ENCODE measurements around the gene UBL7. TPM values are rescaled to one million over a fixed set of nuclear protein-coding genes. Genes with fewer than 3 reads are reported as not detected.

Gene UBL7
- total RNA-seq, 1 donor from 2014 or later: 65.2 TPM

DNA sequence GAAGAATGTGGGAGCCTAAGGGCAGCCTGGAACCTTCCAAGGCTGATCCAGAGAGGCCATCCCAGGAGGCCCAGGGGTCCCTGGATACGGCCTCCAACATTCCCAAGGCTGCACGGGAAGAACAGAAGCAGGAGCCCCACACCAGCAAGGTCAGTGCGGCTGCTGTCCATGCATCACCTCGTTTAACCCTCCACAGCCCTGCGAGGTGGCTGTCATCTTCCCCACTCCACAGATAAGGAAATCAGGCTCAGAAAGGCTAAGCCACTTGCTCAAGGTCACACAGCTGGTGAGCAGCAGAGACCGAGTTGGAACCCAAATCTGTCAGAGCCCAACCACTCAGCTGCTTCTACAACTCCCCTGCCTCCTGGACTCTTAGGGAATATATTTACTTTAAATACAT is 48.8 kb downstream of the UBL7 start:
- no peaks in the 10 kb centered on the region for H3K27me3 ChIP-seq (ENCODE audit: control insufficient read depth, insufficient read depth, low read length)
- no peak overlapping the region for H3K4me3 ChIP-seq (ENCODE audit: low read depth, low read length)
- DNase-seq (ENCODE audit: low read depth): no peak
- TF ChIP-seq, protein P1, sequence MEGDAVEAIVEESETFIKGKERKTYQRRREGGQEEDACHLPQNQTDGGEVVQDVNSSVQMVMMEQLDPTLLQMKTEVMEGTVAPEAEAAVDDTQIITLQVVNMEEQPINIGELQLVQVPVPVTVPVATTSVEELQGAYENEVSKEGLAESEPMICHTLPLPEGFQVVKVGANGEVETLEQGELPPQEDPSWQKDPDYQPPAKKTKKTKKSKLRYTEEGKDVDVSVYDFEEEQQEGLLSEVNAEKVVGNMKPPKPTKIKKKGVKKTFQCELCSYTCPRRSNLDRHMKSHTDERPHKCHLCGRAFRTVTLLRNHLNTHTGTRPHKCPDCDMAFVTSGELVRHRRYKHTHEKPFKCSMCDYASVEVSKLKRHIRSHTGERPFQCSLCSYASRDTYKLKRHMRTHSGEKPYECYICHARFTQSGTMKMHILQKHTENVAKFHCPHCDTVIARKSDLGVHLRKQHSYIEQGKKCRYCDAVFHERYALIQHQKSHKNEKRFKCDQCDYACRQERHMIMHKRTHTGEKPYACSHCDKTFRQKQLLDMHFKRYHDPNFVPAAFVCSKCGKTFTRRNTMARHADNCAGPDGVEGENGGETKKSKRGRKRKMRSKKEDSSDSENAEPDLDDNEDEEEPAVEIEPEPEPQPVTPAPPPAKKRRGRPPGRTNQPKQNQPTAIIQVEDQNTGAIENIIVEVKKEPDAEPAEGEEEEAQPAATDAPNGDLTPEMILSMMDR (IDR thresholded peaks at IDR 0.05; ENCODE audit: insufficient read depth, low read length, poor library complexity, severe bottlenecking): no peak
- peaks cover 6% of the 10 kb centered on the region for H3K36me3 ChIP-seq (ENCODE audit: control insufficient read depth, insufficient read depth, low read length)

DNA sequence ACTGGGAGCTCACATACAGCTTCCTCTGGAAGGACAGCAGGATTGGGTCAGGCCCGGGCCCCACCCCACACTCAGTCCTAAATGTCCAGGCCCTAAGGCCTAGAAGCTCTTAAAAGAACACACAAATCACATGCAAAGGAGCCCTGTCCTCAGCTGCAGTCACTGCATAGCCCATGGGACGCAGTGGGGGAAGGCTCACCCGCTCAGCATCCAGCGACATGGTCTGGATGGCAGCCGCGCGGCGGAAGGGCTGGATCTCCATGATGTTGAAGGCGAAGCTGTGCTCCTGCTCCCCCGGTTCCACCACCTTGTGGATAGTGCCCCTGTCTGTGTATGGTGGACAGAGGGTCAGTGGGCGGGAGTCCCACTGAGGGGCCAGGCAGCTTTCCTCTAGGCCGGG is 49.3 kb downstream of the UBL7 start:
- Histone ChIP-seq H3K4me3 (ENCODE audit: low read depth, low read length) (no peak overlapping the region), H3K27me3 (ENCODE audit: control insufficient read depth, insufficient read depth, low read length) (no peaks in the 10 kb centered on the region), H3K36me3 (ENCODE audit: control insufficient read depth, insufficient read depth, low read length) (peaks cover 4% of the 10 kb centered on the region)
- DNase-seq (ENCODE audit: low read depth): no peak
- TF ChIP-seq, protein P1 (IDR thresholded peaks at IDR 0.05; ENCODE audit: insufficient read depth, low read length, poor library complexity, severe bottlenecking): no peak

- H3K27me3 ChIP-seq (ENCODE audit: control insufficient read depth, insufficient read depth, low read length): no peaks in the 10 kb centered on the region
- peaks cover 4% of the 10 kb centered on the region for H3K36me3 ChIP-seq (ENCODE audit: control insufficient read depth, insufficient read depth, low read length)
These were observed 50.5 kb downstream of the UBL7 start for GRCh38 chr15:74410502-74410901.

DNA sequence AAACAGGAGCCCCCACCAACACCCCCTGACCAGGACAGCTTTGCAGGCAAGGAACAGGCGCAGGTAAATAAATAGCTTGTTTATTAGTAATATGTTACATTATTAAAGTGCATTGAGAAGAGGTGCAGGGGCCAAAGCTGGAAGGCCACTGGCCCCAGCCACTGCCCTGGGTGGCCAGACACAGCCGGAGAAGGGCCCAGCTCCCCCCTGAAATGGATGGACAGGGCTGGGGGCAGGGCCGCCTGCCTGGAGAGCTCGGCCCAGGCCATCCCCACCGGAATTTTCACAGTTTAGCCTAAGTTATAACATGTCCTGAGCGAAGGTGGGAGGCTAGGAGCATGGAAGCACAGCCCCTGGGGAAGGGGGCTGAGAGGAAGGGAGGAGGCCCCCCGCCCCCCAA is 51.7 kb downstream of the UBL7 start:
- H3K4me3 ChIP-seq (ENCODE audit: low read depth, low read length): no peak overlapping the region
- peaks cover 4% of the 10 kb centered on the region for H3K36me3 ChIP-seq (ENCODE audit: control insufficient read depth, insufficient read depth, low read length)
- TF ChIP-seq, protein P1 (IDR thresholded peaks at IDR 0.05; ENCODE audit: insufficient read depth, low read length, poor library complexity, severe bottlenecking): no peak
- no peaks in the 10 kb centered on the region for H3K27me3 ChIP-seq (ENCODE audit: control insufficient read depth, insufficient read depth, low read length)
- DNase-seq (ENCODE audit: low read depth): no peak

More at GRCh38 chr15:74410502-74410901, 50.5 kb downstream of the UBL7 start:
- TF ChIP-seq, protein P1 (IDR thresholded peaks at IDR 0.05; ENCODE audit: insufficient read depth, low read length, poor library complexity, severe bottlenecking): no peak
- no peak for DNase-seq (ENCODE audit: low read depth)
- H3K4me3 ChIP-seq (ENCODE audit: low read depth, low read length): no peak overlapping the region

DNA sequence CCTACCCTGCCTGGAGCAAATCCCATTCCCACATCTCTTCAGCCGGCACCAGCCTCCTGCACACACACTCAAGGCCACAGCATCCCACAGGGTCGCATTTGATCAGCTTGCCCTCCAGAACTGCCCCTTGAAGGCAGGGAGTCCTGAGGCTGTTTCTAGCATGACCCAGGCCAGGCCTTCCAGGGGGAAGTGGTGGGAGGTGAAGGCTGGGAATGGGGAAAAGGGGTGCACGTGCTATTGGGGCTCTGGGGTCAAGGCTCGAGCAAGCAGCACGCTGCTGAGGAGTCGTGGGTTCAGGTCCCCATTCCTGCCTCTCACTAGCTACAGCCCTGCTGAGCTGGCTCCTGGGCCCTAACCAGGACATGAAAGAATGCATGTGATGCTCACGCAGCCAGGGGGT is 52.1 kb downstream of the UBL7 start:
- Histone ChIP-seq H3K4me3 (ENCODE audit: low read depth, low read length) (no peak overlapping the region), H3K27me3 (ENCODE audit: control insufficient read depth, insufficient read depth, low read length) (no peaks in the 10 kb centered on the region), H3K36me3 (ENCODE audit: control insufficient read depth, insufficient read depth, low read length) (peaks cover 4% of the 10 kb centered on the region)
- no peak for DNase-seq (ENCODE audit: low read depth)
- TF ChIP-seq, protein P1 (IDR thresholded peaks at IDR 0.05; ENCODE audit: insufficient read depth, low read length, poor library complexity, severe bottlenecking): no peak

DNA sequence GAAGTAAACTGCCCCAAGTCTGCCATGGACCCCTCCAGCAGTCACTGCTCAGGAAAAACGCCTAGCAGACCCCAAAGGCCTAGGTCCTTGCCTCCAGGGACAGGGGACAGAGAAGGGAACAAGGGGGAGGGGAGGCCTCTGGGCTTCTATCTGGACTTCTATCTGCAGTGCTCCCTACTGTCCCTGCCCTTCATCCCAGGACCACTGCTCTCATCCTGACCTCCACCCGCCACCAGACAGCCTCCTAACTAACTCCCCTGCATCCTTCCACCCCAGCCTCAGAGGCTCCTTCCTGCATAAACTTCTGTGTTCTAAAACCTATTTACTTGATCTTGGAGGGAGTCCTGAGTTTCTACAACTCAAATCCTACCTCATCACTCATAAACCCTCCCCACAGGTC is 52.6 kb downstream of the UBL7 start:
- Histone ChIP-seq H3K4me3 (ENCODE audit: low read depth, low read length) (no peak overlapping the region), H3K27me3 (ENCODE audit: control insufficient read depth, insufficient read depth, low read length) (no peaks in the 10 kb centered on the region), H3K36me3 (ENCODE audit: control insufficient read depth, insufficient read depth, low read length) (peaks cover 4% of the 10 kb centered on the region)
- TF ChIP-seq, protein P1 (IDR thresholded peaks at IDR 0.05; ENCODE audit: insufficient read depth, low read length, poor library complexity, severe bottlenecking): no peak
- DNase-seq (ENCODE audit: low read depth): no peak

Measured in kidney epithelial cell (primary cell).